Erythroblast (primary cell): ENCODE measurements around the gene WFDC6.
"Not testable (repeated sequence)": the region's sequence is repeated elsewhere in the genome, so short reads cannot be mapped to it uniquely, and the experiment has no call there.

Experiments used
- GATA1 ChIP-seq: IDR thresholded peaks from 2 replicates; pipeline ENCODE4 v1.6.1; 2011; ENCODE audit warnings: low read depth, mild to moderate bottlenecking, control low read depth, low read length, moderate library complexity
- POLR2A ChIP-seq: IDR thresholded peaks from 2 replicates; pipeline ENCODE4 v1.6.1; 2011; ENCODE audit warnings: mild to moderate bottlenecking, low read length

DNA sequence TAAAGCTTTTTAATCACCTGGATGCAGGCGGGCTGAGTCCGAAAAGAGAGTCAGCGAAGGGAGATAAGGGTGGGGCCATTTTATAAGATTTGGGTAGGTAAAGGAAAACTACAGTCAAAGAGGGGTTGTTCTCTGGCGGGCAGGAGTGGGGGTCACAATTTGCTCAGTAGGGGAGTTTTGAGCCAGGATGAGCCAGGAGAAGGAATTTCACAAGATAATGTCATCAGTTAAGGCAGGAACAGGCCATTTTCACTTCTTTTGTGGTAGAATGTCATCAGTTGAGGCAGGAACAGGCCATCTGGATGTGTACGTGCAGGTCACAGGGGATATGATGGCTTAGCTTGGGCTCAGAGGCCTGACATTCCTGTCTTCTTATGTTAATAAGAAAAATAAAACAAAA, 45.0 kb upstream of the WFDC6 start:
- not testable (repeated sequence) for TF ChIP-seq POLR2A, GATA1
